GM12874 (cell line): ENCODE results near the gene TIMM17A.

Experiments
- CTCF ChIP-seq: IDR thresholded peaks from 2 replicates; pipeline ENCODE4 v1.5.1; 2011; ENCODE audit warnings: low read depth, mild to moderate bottlenecking, control low read depth, low read length, moderate library complexity; ENCODE audit not compliant: insufficient read depth

Gene TIMM17A

GRCh38 chr1:201989354-201990128, 34.2 kb downstream of the TIMM17A start:
- no peak for TF ChIP-seq CTCF

GRCh38 chr1:201990427-201990826, 35.1 kb downstream of the TIMM17A start:
- no peak for TF ChIP-seq CTCF

- TF ChIP-seq CTCF = peak; percentile 75
These were observed 44.4 kb downstream of the TIMM17A start for GRCh38 chr1:201999625-202000238.

GRCh38 chr1:202002507-202002906, 47.2 kb downstream of the TIMM17A start:
- no peak for TF ChIP-seq CTCF

- TF ChIP-seq CTCF = no peak
These were observed 49.4 kb downstream of the TIMM17A start for GRCh38 chr1:202004711-202005110.

- TF ChIP-seq CTCF = no peak
These were observed 50.7 kb downstream of the TIMM17A start for GRCh38 chr1:202005958-202006357.

- TF ChIP-seq CTCF = no peak
These were observed 52.0 kb downstream of the TIMM17A start for GRCh38 chr1:202007304-202007703.
